ENCODE results near the gene BMP7. TPM values are rescaled to one million over a fixed set of nuclear protein-coding genes. Genes with fewer than 3 reads are reported as not detected.
A peak's percentile ranks its signal among the peaks of the same experiment; 100 is the strongest.

Gene BMP7
- total and polyA plus RNA-seq, 2 experiments from 2014 or later = 15.9 to 22.8 TPM

- Histone ChIP-seq H3K4me1 (ENCODE audit: insufficient read depth) (peaks cover 39% of the 10 kb centered on the region), H4K20me1 (replicated peaks; ENCODE audit: insufficient read depth) (no peaks in the 10 kb centered on the region), H3F3A (replicated peaks; ENCODE audit: low read depth) (peaks cover 12% of the 10 kb centered on the region; the same call in 1 of the 2 replicates), H2AFZ (no peak overlapping the region), H3K4me2 (peak overlapping the region; percentile 73), H3K36me3 (ENCODE audit: insufficient read depth) (no peaks in the 10 kb centered on the region), H3K4me3 (peak overlapping the region; percentile 39), H3K9me2 (ENCODE audit: insufficient read depth) (no peaks in the 10 kb centered on the region), H3K79me2 (replicated peaks; ENCODE audit: insufficient read depth) (no peaks in the 10 kb centered on the region; the same call in 1 of the 2 replicates), H3K27me3 (ENCODE audit: insufficient read depth) (peaks cover 56% of the 10 kb centered on the region), H3K27ac (ENCODE audit: low read depth) (no peak overlapping the region)
- H3K36me3 Mint-ChIP-seq (ENCODE audit: low read depth) = no peaks in the 10 kb centered on the region
- no peak overlapping the region for H3K27ac Mint-ChIP-seq
- ATAC-seq = no peak
- H3K4me1 Mint-ChIP-seq = peaks cover 43% of the 10 kb centered on the region
- H3K9me3 Mint-ChIP-seq = no peaks in the 10 kb centered on the region; the same call in 2 of the 3 replicates
- peak; percentile 43 for DNase-seq (ENCODE audit: low spot score)
- peaks cover 71% of the 10 kb centered on the region for H3K27me3 Mint-ChIP-seq (ENCODE audit: insufficient read depth, low read depth, poor library complexity)
- no peak for TF ChIP-seq POLR2AphosphoS5 (IDR thresholded peaks at IDR 0.05; ENCODE audit: low read depth)
- no peak for TF ChIP-seq ZNF462 (CRISPR knock-in tag; IDR thresholded peaks at IDR 0.05)
- no peak for TF ChIP-seq ETS1 (IDR thresholded peaks at IDR 0.05)
- TF ChIP-seq ZNF114 (CRISPR knock-in tag; IDR thresholded peaks at IDR 0.05) = no peak
- no peak for TF ChIP-seq CREB1 (CRISPR knock-in tag; IDR thresholded peaks at IDR 0.05; ENCODE audit: low read depth)
- no peak for TF ChIP-seq REST (IDR thresholded peaks at IDR 0.05; ENCODE audit: unreplicated experiment)
- TF ChIP-seq EZH2 (IDR thresholded peaks at IDR 0.05; ENCODE audit: low read depth, unreplicated experiment) = no peak
- no peak for TF ChIP-seq ZNF331 (CRISPR knock-in tag; IDR thresholded peaks at IDR 0.05; ENCODE audit: low read depth)
- TF ChIP-seq STAT1 (IDR thresholded peaks at IDR 0.05; ENCODE audit: unreplicated experiment) = no peak
- no peak for TF ChIP-seq NANOG (IDR thresholded peaks at IDR 0.05; ENCODE audit: borderline replicate concordance)
- TF ChIP-seq CTCF (conservative IDR thresholded peaks at IDR 0.05; ENCODE audit: low read depth in 2 of 2) = no peak
- TF ChIP-seq JUNB (IDR thresholded peaks at IDR 0.05; ENCODE audit: unreplicated experiment) = no peak
- no peak for TF ChIP-seq EZH2phosphoT487 (IDR thresholded peaks at IDR 0.05; ENCODE audit: unreplicated experiment)
- peak overlapping the region; percentile 25; the same call in 2 of the 3 replicates for H3K4me3 Mint-ChIP-seq
Observed at GRCh38 chr20:57269148-57269984, 2.9 kb upstream of the BMP7 start.

Measured in GM23338 (cell line).